ENCODE measurements around the gene CENPX. TPM values are rescaled to one million over a fixed set of nuclear protein-coding genes. Genes with fewer than 3 reads are reported as not detected.
A peak's percentile ranks its signal among the peaks of the same experiment; 100 is the strongest.

The CENPX gene
- total RNA-seq, 1 experiment from 2014 or later, result 344 TPM

GRCh38 chr17:82050152-82050760 is 27.6 kb upstream of the CENPX start:
- intact Hi-C loops (cut with micrococcal nuclease), result no loop called here
- H3K9me2 ChIP-seq (replicated peaks; ENCODE audit: low read length), result no peaks in the 10 kb centered on the region
- ATAC-seq, result no peak
- CTCF ChIA-PET, result no interaction called here
- no peak overlapping the region for H3K27ac ChIP-seq (ENCODE audit: low read length)
- no peak for DNase-seq
- TF ChIP-seq EZH2phosphoT487 (IDR thresholded peaks at IDR 0.05; ENCODE audit: borderline replicate concordance, low read length), result no peak
- no peak for TF ChIP-seq EZH2 (IDR thresholded peaks at IDR 0.05; ENCODE audit: low read length, unreplicated experiment)
- no peak for TF ChIP-seq CTCF (conservative IDR thresholded peaks at IDR 0.05; ENCODE audit: low read depth, low read length)
- peak overlapping the region; percentile 97 for H3K4me2 ChIP-seq (ENCODE audit: low read length)
- no peaks in the 10 kb centered on the region for H4K20me1 ChIP-seq (ENCODE audit: low read length)
- H3K4me1 ChIP-seq (ENCODE audit: insufficient read depth, low read length), result peaks cover 8% of the 10 kb centered on the region; the same call in 1 of the 2 replicates
- no peak overlapping the region for H2AFZ ChIP-seq (ENCODE audit: low read length)
- H3F3A ChIP-seq (ENCODE audit: low read length, unreplicated experiment), result no peaks in the 10 kb centered on the region
- H3K27me3 ChIP-seq (ENCODE audit: low read length), result no peaks in the 10 kb centered on the region
- peaks cover 28% of the 10 kb centered on the region for H3K79me2 ChIP-seq (ENCODE audit: low read length)
- no peaks in the 10 kb centered on the region; the same call in 1 of the 2 replicates for H3K36me3 ChIP-seq (ENCODE audit: low read depth, low read length)
- no peaks in the 10 kb centered on the region for H3K9me3 ChIP-seq (ENCODE audit: low read length)
- H3K9ac ChIP-seq (ENCODE audit: low read length), result no peak overlapping the region
- POLR2A ChIA-PET (ENCODE audit: unreplicated experiment), result no interaction called here
- BruUV-seq (replicated peaks), result TSS peak; percentile 34
- peak overlapping the region; percentile 81 for H3K4me3 ChIP-seq (ENCODE audit: low read length)

- Histone ChIP-seq H3F3A (ENCODE audit: low read length, unreplicated experiment) (no peaks in the 10 kb centered on the region), H3K9me3 (ENCODE audit: low read length) (no peaks in the 10 kb centered on the region), H3K4me3 (ENCODE audit: low read length) (no peak overlapping the region), H3K4me2 (ENCODE audit: low read length) (no peak overlapping the region), H3K79me2 (ENCODE audit: low read length) (peaks cover 28% of the 10 kb centered on the region), H3K27ac (ENCODE audit: low read length) (no peak overlapping the region), H4K20me1 (ENCODE audit: low read length) (no peaks in the 10 kb centered on the region), H3K36me3 (ENCODE audit: low read depth, low read length) (no peaks in the 10 kb centered on the region; the same call in 1 of the 2 replicates), H3K9me2 (replicated peaks; ENCODE audit: low read length) (no peaks in the 10 kb centered on the region), H3K4me1 (ENCODE audit: insufficient read depth, low read length) (peaks cover 8% of the 10 kb centered on the region; the same call in 1 of the 2 replicates), H2AFZ (ENCODE audit: low read length) (no peak overlapping the region), H3K27me3 (ENCODE audit: low read length) (no peaks in the 10 kb centered on the region), H3K9ac (ENCODE audit: low read length) (no peak overlapping the region)
- intact Hi-C loops (cut with micrococcal nuclease), result no loop called here
- ChIA-PET CTCF (no interaction called here), POLR2A (ENCODE audit: unreplicated experiment) (no interaction called here)
- DNase-seq (no peak), ATAC-seq (no peak)
- TF ChIP-seq EZH2phosphoT487 (IDR thresholded peaks at IDR 0.05; ENCODE audit: borderline replicate concordance, low read length), result no peak
- no peak for TF ChIP-seq CTCF (conservative IDR thresholded peaks at IDR 0.05; ENCODE audit: low read depth, low read length)
- TF ChIP-seq EZH2 (IDR thresholded peaks at IDR 0.05; ENCODE audit: low read length, unreplicated experiment), result no peak
- BruUV-seq (replicated peaks), result no TSS peak
These were observed 26.9 kb upstream of the CENPX start for GRCh38 chr17:82049521-82049971.

GRCh38 chr17:82049106-82049505 is 26.4 kb upstream of the CENPX start:
- no peak for DNase-seq
- H3K4me1 ChIP-seq (ENCODE audit: insufficient read depth, low read length), result peaks cover 8% of the 10 kb centered on the region; the same call in 1 of the 2 replicates
- ChIA-PET POLR2A (ENCODE audit: unreplicated experiment) (no interaction called here), CTCF (no interaction called here)
- H3K9ac ChIP-seq (ENCODE audit: low read length), result no peak overlapping the region
- H3K9me3 ChIP-seq (ENCODE audit: low read length), result no peaks in the 10 kb centered on the region
- no peaks in the 10 kb centered on the region for H3K9me2 ChIP-seq (replicated peaks; ENCODE audit: low read length)
- BruUV-seq (replicated peaks), result no TSS peak
- H3K27me3 ChIP-seq (ENCODE audit: low read length), result no peaks in the 10 kb centered on the region
- H3K79me2 ChIP-seq (ENCODE audit: low read length), result peaks cover 28% of the 10 kb centered on the region
- no peak overlapping the region for H2AFZ ChIP-seq (ENCODE audit: low read length)
- no peak overlapping the region for H3K4me3 ChIP-seq (ENCODE audit: low read length)
- no peak for ATAC-seq
- TF ChIP-seq EZH2phosphoT487 (IDR thresholded peaks at IDR 0.05; ENCODE audit: borderline replicate concordance, low read length), result no peak
- TF ChIP-seq CTCF (conservative IDR thresholded peaks at IDR 0.05; ENCODE audit: low read depth, low read length), result no peak
- TF ChIP-seq EZH2 (IDR thresholded peaks at IDR 0.05; ENCODE audit: low read length, unreplicated experiment), result no peak
- H3F3A ChIP-seq (ENCODE audit: low read length, unreplicated experiment), result no peaks in the 10 kb centered on the region
- H4K20me1 ChIP-seq (ENCODE audit: low read length), result no peaks in the 10 kb centered on the region
- no peaks in the 10 kb centered on the region; the same call in 1 of the 2 replicates for H3K36me3 ChIP-seq (ENCODE audit: low read depth, low read length)
- H3K27ac ChIP-seq (ENCODE audit: low read length), result no peak overlapping the region
- intact Hi-C loops (cut with micrococcal nuclease), result no loop called here
- no peak overlapping the region for H3K4me2 ChIP-seq (ENCODE audit: low read length)
